ENCODE measurements around the gene TMPRSS3.

The TMPRSS3 gene

DNA sequence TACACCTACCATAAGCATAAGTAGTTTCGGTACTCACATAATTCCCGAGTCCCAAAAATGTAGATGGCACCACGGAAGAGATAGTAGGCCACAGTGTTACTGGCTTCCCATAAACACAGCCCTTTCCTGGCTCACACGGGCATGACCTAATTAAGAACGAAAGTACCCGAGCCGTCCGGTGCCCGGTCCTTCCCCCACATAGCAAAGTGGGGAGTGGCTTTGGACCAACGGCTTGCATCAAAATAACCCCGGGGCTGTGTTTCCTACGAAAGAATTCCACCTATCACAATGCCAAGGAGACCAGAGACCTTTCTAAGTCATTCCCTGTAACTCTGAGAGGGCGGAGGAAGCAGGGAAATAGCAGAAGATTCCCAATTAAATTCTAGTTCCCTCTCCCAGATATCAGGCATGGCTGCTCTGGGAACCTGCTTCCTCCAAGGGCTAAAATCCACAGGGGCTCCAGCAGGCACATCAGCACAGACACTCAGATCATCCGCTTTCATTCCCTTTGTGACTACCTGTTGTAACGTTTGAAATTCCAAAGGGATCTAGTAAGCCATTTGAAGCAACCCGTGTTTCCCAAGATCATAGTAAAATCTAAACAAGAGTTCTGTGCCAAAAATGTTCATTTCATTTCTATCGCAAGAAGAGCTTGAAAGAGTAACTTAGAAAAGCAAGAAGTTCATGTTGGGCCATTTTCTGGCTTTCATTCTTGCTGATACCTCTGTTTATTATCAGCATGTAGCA, at the start of gene TMPRSS3:
Gene TMPRSS3, minus strand, starts transcription at position 148 of the 747 bp plus-strand sequence. CDS start 635 bp downstream, outside the sequence.
- no peak for DNase-seq

DNA sequence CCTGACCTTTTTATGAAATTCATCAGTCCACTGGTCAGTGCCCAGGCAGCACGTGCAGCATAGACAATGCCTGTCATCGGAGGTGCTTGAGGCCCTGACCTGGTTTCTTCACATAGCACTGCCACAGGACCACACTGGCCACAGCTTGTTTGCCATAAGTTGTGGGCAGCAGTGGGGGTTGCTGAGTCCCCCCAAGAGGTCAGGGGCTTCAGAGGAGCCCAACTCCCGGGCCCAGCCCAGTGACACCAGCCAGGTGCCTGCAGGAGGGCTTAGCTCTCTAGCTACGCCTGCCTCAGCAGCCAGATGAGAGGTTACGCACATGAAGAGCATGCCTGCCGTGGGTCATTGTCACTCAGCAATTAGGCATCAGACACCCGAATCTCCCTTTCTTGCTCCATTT, 49.5 kb upstream of the TMPRSS3 start:
- DNase-seq, result no peak

DNA sequence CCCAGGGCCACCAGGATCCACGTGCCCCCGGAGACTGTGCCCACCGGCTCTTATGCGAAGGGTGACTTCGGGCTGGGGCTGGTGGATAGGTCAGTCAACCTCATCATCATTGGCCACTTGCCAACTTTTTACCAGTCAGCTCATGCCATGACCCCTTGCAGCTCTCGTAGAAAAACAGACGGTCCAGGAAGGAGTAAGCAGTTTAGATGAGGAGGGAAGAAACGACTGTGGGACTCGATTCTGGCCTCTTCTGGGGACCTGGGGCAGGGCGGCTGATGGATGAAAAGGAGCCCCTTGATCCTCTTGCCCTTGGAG, 48.9 kb upstream of the TMPRSS3 start:
- DNase-seq, result no peak

DNA sequence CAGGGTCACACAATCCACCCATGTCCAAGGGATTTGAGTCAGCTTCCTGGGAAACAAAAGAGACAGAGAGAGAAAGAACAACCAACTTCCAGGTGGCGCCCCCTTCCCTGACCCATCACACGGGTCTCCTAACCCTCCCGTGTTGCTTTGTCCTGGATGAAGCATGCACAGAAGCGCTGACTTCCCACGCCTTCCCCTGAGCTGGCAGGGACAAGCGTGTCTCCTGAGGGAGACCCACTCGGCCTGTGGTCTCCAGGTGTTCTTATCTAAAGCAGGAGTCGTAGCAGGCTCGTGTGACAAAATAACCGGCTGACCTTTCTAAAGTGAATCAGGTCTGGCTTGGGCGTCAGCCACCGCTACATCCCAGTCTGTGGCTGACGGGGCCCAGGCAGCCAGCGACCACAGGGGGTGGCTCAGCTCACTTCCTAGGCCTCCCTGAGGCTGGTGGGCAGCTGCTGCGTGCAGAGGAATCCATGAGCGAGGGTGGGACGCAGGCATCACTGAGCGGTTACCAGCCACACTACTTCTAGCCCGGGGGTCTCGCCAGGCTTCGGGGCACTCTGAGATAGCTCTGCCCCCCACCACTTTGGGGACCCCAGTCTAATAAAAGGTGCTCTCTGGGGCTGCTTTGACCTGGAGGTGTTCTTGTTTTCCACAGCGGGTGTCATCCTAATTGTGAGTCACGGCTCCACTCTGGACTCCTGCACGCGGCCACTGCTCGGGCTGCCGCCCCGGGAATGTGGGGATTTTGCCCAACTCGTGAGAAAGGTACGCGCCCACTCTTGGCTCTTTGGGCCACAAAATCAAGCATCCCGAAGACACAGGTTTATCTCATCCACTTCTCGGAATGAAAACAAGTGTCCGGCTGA, 48.3 kb upstream of the TMPRSS3 start:
- DNase-seq, result no peak

DNA sequence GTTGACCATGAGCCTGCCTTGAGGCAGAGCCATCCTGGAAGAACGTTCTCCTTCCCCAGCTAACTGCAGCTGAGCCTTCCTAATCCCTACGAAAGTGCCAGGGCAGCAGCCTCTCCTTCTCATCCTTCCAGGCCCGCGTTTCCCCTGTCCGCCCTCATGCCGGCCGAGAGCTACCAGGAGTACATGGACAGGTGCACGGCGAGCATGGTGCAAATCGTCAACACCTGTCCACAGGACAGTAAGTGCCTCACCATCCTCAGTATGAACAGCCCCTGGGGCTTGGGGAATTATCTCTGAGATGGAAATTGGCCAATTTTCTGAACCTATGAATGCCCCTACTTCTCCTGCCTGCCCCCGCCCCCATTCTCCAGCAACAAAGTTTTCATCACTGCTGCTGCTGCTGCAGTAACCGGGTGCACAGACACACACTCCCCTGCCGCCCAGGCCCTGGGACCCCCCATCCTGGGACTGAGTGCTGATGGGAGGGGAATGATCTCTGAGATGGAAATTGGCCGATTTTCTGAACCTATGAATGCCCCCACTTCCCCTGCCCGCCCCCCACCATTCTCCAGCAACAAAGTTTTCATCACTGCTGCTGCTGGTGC, 47.4 kb upstream of the TMPRSS3 start:
- no peak for DNase-seq

DNA sequence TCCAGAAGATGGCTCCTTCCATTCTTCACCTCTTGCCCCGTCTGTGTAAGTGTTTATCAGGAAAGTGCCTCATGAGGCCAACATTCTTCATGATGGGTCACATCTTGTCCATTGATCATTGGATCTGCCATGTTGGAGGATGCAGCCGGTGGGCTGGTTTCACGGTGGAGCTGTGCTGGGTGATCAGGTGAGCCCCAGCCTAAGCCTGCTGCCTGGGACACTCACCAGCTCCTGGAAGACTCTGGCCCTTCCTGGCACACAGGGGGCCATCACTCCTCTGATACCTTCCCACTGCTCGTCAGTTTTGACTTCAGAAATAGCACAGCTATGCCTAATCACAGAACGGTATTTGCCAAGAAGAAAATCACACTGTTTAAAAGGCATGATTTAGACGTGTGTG, 46.1 kb upstream of the TMPRSS3 start:
- DNase-seq, result no peak

DNA sequence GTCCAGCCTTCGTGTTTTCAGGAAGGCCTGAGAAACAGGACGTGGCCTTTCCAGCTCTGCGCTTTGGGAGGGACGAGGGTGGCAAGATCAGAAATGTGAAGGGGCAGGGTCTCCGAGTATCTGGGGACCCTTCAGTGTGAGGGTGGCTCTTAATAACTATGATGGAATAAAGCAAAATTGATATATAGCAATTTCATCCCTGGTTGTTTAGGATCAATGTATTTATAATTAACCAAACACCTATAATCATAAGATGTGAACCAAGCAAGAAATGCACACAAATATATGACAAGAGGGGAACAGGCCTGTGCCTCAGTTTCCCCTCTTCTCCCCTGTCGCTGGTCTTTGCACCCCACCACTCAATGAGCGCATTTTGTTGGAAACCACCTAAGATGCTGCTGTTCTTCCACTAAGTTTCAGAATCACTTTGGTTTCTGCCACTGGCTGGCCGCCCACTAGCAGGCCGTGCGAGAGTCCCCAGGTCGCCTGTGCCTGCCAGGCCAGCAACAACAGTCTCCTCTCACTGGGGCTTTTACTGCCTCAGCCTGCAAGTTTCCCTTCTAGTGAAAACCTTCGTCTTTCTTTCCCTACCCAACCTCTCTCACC, 44.4 kb upstream of the TMPRSS3 start:
- no peak for DNase-seq

DNA sequence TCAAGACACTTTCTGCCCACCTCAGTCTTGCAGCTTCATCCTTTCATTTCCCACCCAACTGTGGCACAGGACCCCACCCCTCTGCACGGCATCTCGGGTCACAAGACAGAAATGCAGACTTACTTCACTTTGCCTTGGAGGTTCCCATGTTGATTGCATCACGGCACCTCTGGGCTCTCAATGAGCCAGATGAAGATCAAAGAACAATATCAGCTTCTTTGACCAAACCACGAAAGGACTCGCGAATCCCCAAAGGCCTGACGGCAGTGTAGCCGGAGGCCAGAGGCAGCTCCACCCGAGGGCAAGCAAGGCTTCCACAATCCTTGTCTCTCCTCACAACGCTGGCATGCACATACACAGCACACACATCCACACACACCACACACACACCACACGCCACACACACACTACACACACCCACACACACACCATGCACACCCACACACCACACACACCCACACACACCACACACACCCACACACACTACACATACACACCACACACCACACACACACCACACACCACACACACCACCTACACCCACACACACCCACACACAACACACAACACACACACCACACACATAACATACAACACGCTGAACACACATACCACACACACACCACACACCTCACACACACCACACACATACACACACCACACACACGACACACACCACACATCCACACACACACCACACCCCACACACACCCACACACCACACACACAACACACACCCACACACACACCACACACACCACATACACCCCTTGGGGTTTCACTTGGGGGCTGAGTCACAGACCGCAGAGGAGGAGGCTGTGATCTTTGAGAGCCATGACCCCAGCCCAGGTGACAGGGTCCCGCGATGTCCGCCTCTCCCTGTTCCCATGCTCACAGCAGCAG, 43.7 kb upstream of the TMPRSS3 start:
- no peak for DNase-seq

DNA sequence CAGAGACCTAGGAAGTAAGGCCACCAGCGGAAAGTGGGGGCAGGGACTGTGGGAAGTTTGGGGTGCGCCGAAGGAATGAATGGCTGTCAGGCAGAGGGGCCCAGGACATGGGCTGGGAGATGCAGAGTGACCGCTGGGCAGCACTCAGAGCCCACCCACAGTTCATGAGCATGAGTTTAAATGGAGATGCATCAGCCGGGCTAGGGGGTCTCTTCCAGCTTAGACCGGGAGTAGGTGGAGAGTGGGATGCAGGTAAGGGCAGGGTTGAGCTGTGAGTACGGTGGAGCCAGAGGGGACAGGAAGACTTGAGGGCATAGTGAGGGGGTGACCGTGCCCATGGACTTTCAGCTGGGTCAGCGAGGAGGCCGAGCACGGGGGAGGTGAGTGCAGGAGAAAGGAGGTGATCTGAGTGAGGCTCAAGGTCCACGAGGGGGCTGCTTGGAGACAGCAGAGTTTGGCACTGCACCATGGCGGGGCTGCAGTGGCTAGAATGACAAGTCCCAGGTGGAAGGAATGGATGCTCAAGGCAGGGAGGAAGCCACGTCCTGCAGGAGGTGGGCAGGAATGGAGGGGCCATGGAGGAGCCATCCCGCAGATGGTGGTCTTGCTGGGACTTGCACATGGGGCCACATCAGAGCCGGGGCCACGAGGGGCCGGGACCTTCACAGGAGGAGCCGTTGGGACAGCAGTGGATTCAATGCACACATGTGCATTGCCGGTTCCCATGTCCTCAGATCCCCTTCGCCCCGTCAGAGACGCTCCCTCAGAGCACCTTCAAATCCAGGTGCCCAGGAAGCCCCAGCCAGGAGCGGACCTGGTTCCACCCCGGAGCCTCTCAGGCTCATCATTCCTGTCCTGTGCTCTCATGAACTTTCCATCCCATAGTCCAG, 42.7 kb upstream of the TMPRSS3 start:
- no peak for DNase-seq

DNA sequence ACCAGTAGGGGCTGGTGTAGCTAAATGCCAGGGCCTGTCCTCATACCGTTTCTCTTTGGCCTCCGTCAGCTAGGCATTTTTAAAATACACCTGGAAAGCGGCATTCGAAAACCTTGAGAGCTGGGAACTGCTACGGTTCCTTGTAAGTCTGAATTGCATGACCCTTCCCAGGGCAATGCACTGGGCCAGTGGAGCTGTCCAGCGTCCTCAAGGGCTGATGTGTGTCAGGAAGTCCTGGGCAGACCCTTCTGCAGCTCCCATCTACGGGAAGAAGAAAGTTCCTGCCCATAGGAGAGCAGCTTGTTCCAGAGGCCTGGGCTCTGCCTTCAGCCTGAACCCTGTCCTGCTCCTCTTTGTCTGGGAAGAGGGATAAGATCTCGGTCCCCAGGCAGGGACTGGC, 41.9 kb upstream of the TMPRSS3 start:
- no peak for DNase-seq

DNA sequence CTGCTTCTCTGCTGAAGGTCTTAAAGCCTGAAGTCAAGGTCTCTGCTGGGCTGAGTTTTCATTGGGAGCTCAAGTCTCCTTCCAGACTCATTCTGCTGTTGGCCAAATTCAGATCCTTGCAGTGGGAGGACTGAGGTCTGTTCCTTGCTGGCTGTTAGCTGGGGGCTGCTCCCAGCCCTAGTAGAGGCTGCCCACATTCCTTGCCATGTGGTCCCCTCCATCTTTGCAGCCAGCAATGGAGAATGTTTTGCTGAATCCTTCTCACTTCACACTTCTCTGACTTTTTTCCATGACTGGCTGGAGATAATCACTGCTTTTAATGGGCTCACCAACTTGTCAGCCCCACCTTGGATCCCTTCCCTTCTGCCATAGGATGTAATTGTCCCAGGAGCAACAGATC, 41.1 kb upstream of the TMPRSS3 start:
- no peak for DNase-seq

DNA sequence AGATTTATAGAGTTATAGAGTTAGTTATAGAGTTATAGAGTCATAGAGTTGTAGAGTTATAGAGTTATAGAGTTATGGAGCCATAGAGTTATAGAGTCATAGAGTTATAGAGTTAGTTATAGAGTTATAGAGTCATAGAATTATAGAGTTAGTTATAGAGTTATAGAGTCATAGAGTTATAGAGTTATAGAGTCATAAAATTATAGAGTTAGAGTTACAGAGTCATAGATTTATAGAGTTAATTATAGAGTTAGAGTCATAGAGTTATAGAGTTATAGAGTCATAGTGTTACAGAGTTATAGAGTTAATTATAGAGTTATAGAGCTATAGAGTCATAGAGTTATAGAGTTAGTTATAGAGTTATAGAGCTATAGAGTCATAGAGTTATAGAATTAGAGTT, 40.0 kb upstream of the TMPRSS3 start:
- no peak for DNase-seq

DNA sequence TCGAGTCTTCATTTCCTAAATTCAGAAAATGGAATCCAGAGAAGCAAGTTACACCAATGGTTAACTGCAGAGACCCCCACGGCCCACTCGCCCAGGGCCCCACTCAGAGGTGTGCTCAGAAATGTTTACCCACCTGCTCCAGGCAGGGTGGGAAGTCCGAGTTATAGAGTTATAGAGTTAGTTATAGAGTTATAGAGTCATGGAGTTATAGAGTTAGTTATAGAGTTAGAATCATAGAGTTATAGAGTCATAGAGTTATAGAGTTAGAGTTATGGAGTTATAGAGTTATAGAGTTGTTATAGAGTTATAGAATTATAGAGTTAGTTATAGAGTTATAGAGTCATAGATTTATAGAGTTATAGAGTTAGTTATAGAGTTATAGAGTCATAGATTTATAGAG, 39.5 kb upstream of the TMPRSS3 start:
- no peak for DNase-seq

DNA sequence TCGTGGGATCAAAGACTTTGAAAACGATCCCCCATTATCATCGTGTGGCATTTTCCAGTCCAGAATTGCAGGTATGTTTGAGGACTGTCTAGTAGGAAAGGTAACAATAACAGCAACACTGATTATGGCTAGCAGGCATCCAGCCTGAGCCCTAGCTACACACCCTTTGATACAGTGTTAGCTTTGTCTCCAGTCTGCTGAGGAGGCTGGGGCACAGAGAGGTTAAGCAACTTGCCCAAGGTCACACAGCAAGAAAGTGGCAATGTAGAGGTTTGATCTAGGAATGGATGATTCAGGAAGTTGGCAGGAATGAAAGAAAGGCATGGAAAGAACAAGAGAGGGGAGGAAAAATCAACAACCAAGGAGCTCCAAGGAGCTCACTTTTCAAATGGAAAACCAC, 39.0 kb upstream of the TMPRSS3 start:
- DNase-seq, result no peak

DNA sequence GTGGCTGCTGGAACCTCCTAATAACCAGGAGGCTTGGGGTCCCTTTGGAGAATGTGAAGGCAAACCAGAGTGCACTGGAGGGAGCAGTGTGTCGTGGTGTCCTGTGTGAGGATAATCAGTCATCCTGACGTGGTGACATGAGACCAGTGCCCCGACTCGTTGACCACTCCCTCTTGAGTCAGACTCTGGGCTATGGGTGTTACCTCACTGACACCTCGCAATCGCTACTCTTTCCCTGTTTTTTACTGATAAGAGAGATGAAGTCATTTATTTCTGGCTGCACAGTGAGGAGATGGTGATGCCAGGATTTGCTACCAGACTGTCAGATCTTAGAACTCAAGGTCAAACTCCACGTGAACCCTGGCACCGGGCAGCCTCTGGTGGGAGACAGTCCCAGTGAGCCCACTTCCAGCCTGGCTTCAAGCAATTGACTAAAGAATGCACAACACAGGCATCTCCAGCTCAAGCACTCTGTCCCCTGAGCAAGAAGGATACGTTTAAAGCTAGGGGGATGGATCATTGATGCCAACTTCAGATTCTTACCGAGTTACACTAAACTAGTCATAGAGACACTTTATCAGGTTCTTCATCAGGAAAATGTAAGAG, 38.2 kb upstream of the TMPRSS3 start:
- no peak for DNase-seq

DNA sequence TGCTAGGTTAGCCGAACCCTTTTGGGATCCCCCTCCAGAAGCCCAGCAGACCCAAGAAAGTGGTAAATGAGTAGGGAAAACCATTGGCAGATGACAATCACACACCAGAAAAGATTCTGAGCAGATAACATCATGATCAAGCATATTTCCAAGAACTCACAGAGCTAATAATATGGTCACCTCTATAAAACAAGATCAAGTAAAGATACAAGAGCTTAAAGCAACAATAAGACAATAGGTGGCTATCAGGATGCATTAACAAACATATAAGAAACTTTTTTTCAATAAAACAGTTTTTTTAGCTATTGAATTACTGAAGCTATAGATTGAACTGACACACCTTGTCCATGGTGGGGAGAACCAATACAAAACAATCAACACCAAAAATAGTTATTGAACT, 36.8 kb upstream of the TMPRSS3 start:
- no peak for DNase-seq

DNA sequence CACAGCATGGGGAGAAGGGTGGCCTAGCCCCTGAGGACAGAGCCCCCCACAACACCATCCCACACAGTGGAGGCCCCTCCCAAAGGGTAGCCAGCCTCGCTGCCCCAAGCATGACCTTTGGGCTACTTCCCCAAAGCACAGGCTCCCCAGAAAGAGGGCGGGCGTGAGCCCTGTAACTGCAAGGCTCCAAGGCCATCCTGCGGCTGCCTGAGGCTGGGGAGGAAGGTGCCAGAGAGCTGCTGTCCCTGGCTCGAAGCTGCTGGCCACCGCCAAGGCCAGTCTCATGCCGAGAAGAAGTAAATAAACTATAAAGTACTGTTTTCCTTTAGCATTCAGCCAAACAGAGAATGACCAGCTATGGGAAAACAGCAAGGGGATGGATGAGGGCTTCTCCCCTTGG, 35.3 kb upstream of the TMPRSS3 start:
- no peak for DNase-seq

DNA sequence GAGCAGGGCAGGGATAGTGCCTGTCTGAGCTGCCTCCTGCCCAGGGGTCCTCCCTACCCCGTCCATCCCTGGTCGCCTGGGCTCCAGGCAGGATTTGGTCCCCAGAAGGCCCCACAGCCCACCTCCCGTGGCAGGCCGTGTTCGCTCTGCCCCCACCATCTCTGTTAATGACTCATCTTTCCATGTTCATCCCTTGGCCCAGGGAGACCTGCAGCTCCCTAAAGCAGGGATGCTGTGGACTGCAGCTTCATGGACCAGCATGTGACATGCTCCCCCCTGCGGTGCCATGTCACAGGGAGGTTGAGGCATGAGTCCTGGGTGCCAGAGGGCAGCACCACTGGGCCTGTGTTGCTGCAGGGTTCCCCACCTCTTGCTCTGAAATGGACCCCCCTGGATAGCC, 34.7 kb upstream of the TMPRSS3 start:
- DNase-seq, result no peak

DNA sequence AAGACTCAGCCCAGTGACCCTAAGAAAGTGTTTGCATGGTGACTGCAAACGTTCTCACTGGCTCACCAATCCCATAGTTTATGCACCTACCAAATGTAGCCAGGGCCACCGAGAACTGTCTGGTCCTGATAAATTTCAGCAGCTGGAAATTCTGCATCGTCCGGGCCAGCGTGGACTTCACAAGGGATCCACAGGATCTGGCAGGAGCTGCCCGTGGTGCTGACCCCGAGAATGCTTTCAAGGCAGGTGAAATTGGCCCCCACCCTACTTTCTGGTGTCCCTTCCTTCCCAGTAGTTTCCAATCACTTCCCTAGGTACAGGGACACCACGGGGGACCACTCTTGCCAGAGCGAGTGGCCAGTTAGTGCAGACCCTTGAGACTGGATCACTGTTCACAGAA, 34.0 kb upstream of the TMPRSS3 start:
- no peak for DNase-seq

DNA sequence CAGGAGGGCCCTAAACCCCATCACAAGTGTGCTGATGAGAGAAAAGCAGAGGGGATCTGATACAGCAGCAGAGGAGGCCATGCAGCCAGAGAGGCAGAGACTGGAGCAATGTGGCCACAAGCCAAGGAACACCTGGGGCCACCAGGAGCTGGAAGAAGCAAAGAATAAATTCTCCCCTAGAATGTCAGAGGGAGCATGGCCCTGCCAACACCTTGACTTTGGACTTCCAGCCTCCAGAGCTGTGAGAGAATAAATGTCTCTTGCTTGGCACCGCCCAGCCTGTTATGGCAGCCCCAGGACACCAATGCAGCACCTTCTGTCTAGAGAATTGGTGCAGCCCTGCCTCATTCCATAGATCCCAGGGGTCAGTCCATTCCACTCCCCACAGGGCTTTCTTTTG, 33.2 kb upstream of the TMPRSS3 start:
- no peak for DNase-seq

DNA sequence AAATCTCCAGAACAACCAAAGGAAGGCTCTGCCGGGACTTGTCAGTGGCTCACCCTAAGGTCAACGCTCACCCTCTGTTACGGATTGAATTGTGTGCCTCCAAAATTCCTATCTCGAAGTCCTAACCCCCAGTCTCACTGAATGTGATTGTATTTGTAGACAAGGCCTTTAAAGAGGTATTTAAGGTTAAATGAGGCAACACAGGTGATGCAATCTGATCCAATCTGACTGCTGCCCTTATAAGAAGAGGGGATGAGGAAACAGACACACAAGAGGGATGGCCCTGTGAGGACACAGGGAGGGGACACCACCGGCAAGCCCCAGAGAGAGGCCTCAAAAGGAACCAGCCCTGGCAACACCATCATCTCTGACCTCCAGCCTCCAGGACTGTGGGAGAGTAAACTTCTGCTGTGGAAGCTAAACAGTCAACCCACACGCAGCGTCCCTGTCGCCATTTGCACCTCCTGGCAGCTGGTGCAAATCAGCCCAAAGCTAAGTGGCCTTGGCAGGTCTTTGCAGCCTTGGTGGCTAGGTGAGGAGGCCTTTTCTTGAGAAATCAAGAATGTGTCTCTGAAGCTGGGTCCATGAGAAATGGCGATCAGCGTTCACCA, 32.1 kb upstream of the TMPRSS3 start:
- DNase-seq, result no peak
